Measurements from ENCODE around the gene PROM2. TPM values are rescaled to one million over a fixed set of nuclear protein-coding genes. Genes with fewer than 3 reads are reported as not detected.
A peak's percentile ranks its signal among the peaks of the same experiment; 100 is the strongest.

Gene PROM2
- total and polyA plus RNA-seq, 11 donors: 0.35 to 1.9 (median 1.1) TPM

- DNase-seq (no peak), ATAC-seq (no peak)
- Histone ChIP-seq H3K36me3 (no peaks in the 10 kb centered on the region), H3K4me1 (no peaks in the 10 kb centered on the region), H3K27ac (no peak overlapping the region), H3K9me3 (peaks cover 0 to 16% (median 6%) of the 10 kb centered on the region in 12 donors), H3K27me3 (peaks cover 0 to 25% (median 3%) of the 10 kb centered on the region in 9 donors), H3K4me3 (no peak overlapping the region)
- 48 to 67% (median 62%) methylated on average over 5 of the region's 5 CpGs for WGBS, 4 donors
- intact Hi-C loops (cut with DNase I): no loop called here
- TF ChIP-seq CTCF (IDR thresholded peaks at IDR 0.05): no peak
- TF ChIP-seq POLR2A (IDR thresholded peaks at IDR 0.05): no peak
Measured at GRCh38 chr2:95296011-95296410, 21.8 kb downstream of the PROM2 start.

- WGBS, 4 donors: 2 to 8% (median 4%) methylated on average over 13 of the region's 13 CpGs
- DNase-seq (no peak), ATAC-seq (peak in 1 of 4 donors; percentile 36)
- Histone ChIP-seq H3K27me3 (peaks cover 0 to 35% (median 3%) of the 10 kb centered on the region in 9 donors), H3K4me3 (peak within 1 kb of the TSS in 7 of 12 donors; percentile 3 to 41 (median 17)), H3K27ac (no peak within 1 kb of the TSS), H3K4me1 (no peaks in the 10 kb centered on the region), H3K36me3 (no peaks in the 10 kb centered on the region), H3K9me3 (peaks cover 0 to 6% (median 0%) of the 10 kb centered on the region in 12 donors)
- intact Hi-C loops (cut with DNase I): no loop called here
- no peak for TF ChIP-seq POLR2A (IDR thresholded peaks at IDR 0.05)
Measured at GRCh38 chr2:95296880-95297487, 22.7 kb downstream of the PROM2 start, which contains the start of gene KCNIP3. Gene KCNIP3, plus strand, starts transcription at chr2:95297347. Its CDS starts 92 bp downstream, at chr2:95297439.

- WGBS, 4 donors: 44 to 53% (median 47%) methylated on average over 11 of the region's 11 CpGs
- intact Hi-C loops (cut with DNase I): no loop called here
- Histone ChIP-seq H3K36me3 (no peaks in the 10 kb centered on the region), H3K27ac (no peak overlapping the region), H3K4me3 (peak overlapping the region in 5 of 12 donors; percentile 3 to 41 (median 12)), H3K27me3 (peaks cover 0 to 43% (median 5%) of the 10 kb centered on the region in 9 donors), H3K9me3 (no peaks in the 10 kb centered on the region), H3K4me1 (no peaks in the 10 kb centered on the region)
- ATAC-seq (no peak), DNase-seq (no peak)
- no peak for TF ChIP-seq POLR2A (IDR thresholded peaks at IDR 0.05)
- TF ChIP-seq CTCF (IDR thresholded peaks at IDR 0.05): no peak
Measured at GRCh38 chr2:95297639-95298395, 23.6 kb downstream of the PROM2 start.

- TF ChIP-seq CTCF (IDR thresholded peaks at IDR 0.05) (no peak), POLR2A (IDR thresholded peaks at IDR 0.05) (no peak)
- no peak for ATAC-seq
- Histone ChIP-seq H3K4me3 (no peak overlapping the region), H3K4me1 (no peaks in the 10 kb centered on the region), H3K27ac (no peak overlapping the region), H3K36me3 (no peaks in the 10 kb centered on the region), H3K27me3 (peaks cover 0 to 45% (median 5%) of the 10 kb centered on the region in 9 donors), H3K9me3 (no peaks in the 10 kb centered on the region)
- 84 to 89% (median 87%) methylated on average over 9 of the region's 9 CpGs for WGBS, 4 donors
- intact Hi-C loops (cut with DNase I): no loop called here
- DNase-seq: no peak
Measured at GRCh38 chr2:95298486-95299111, 24.4 kb downstream of the PROM2 start.
